D341Med (cell line): ENCODE measurements around the gene VPS9D1.

Source experiments
- DNase-seq: peaks from one replicate; pipeline ENCODE4 v3.0.0; 2012; ENCODE audit warnings: low spot score

VPS9D1 gene, protein sequence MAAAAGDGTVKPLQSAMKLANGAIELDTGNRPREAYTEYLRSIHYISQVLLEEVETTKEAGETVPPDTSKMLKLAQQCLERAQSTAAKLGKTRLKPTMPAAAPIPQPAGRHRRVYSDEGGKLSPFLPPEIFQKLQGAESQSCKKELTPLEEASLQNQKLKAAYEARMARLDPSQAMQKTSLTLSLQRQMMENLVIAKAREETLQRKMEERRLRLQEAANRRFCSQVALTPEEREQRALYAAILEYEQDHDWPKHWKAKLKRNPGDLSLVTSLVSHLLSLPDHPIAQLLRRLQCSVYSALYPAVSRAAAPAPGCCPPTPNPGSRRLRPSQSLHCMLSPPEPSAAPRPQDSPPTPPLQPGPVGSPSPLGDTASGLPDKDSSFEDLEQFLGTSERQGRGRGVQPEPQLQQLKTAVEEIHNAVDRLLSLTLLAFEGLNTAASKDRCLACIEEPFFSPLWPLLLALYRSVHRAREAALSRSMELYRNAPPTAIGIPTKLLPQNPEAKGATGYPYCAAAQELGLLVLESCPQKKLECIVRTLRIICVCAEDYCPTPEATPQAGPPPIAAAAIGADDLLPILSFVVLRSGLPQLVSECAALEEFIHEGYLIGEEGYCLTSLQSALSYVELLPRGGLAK

DNA sequence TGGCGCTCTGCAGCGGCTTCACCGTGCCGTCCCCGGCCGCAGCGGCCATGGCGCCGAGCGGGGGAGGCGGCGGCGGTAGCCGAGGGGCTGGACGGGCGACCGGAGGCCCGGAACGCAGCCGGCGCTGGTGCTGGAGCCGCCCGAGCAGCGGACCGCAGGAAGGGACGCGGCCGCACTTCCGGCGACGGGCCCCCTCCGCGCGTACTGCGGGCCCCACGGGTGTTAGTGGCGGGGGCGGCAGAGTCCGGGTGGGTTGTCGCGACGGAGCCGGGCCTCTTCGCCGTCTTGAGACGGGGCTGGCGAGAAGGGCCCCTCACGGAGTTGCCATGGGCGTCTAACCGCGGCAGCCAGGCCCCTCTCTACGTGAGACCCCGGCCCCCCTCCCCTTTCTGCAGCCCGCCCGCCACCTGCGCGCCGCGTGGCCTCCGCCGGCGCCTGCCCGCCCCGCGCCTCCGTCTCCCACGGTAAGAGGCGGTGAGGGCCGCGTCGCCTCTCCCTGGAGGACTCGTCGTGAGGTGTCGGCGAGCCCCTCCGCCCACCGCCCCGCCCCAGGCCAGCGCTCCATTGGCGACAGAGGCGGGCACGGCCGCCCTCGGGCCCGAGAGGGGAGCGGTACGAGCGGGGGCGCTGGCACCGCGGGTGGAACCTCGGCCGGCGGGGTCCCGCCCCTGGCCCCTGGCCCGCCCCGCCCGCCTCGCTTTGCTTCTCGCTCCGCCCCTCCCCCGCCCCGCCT is at the start of gene VPS9D1, which contains the start of gene ZNF276:
TSS of gene VPS9D1 (minus strand) at position 86 of the 733 bp plus-strand sequence. CDS start at position 49, 37 bp downstream.
TSS of gene ZNF276 (plus strand) at position 725 of the 733 bp plus-strand sequence. CDS start 104 bp downstream, outside the sequence.
- DNase-seq: peak; percentile 89

DNA sequence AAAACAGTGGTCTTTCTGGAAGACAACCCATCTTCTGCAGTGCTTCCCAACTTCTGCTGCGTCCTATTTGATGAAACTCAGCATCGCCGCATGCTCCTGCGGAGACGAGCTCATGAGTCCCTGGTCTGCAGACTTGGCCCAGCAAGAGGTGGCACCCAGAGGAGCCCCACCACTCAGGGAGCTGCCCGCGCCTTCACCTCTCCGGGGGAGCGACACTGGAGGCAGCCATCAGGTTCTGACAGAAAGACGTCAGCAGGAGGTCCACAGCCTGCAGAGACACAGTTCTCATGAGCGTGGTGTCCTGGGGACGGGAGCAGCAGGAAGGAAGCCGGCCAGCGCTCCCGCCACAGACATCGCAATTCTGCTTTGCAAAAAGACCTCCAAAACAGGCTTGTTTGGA is 49.7 kb upstream of the VPS9D1 start:
- peak; percentile 14 for DNase-seq

DNA sequence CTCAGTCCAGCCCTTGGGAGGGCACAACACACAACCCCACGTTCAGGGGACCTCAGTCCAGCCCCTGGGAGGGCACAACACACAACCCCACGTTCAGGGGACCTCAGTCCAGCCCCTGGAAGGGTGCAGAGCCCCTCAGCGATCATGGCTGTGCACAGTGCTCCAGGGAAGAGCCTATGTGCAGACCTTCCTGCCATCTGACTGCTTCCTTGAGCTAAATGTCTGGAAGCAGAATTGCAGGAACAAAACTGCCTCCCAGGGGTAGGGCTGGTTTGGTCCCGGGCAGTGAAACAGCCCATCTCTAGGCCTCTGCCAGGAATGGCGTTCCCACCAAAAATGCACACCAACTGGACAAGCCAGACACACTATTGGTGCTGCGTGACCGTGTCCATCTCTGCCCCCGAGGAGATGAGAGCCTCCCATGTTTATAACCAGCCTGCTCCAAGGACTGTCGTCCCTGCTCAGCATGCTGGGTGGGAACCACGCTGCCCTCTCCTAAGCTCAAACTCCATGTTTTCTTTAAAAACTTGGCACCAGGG is 44.7 kb upstream of the VPS9D1 start:
- DNase-seq: no peak

DNA sequence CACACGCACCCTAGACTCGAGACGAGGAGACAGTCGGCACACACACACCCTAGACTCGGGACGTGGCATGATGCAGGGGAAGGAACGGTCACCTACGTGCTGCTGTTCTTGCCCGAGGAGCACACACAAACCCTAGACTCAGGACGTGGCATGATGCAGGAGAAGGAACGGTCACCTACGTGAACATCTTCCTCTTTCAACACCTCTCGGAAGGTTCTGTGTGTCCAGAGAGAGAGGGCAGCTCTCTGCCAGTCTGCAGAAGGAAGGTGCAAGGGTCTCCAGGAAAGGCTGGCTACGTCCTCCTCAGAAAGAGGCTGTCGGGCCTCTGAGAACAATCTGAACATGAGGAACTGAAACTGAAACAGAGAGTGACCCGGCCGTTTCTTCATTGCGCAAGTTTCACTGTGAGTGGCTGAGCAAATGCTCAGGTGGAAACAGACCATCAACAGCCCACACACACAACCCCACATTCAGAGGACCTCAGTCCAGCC is 44.1 kb upstream of the VPS9D1 start:
- DNase-seq: peak; percentile 10

- DNase-seq: no peak
Observed at GRCh38 chr16:89761304-89761922, 40.7 kb upstream of the VPS9D1 start.

DNA sequence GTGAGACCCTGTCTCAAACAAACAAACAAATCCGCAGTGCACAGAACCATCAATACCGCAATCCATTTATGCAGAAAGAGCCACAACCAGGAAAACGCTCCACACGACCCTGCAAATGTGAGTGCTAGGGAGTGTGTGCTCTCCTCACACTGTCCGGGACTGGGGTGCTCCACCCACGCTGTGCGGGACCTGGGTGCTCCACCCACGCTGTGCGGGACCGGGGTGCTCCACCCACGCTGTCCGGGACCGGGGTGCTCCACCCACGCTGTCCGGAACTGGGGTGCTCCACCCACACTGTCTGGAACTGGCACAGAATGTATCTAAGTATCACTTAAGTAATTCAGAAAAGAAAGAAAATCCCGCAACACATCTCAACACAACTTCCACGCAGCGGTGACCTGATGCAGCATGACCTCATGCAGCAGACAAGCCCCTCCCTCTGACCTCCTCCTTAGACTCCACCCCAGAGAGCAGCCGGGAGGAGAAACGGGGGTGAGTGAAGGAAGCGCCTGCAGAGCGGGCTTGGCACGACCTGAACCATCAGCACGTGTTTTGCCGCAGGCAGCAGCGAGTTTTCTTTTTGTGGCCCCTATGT is 39.1 kb upstream of the VPS9D1 start:
- DNase-seq: no peak

DNA sequence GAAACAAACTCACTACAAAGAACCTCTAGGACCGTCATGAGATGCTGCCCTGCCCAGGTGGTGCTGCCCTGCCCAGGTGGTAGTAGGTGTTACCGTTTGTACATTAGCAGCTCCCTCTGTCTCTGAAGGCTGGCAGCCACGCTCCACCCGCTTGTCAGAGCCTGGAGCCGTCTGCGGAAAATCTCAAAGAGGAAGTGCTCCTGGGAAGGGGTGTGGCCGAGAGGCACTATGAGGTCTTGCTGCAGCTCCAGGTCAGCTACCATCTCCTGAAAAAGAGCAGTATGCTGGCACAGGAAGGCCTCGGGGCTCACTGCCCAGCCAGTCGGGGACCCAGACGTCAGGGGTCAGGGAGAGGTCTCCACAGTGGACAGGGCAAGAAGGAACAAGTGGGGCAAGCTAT is 28.9 kb upstream of the VPS9D1 start:
- peak; percentile 6 for DNase-seq

DNA sequence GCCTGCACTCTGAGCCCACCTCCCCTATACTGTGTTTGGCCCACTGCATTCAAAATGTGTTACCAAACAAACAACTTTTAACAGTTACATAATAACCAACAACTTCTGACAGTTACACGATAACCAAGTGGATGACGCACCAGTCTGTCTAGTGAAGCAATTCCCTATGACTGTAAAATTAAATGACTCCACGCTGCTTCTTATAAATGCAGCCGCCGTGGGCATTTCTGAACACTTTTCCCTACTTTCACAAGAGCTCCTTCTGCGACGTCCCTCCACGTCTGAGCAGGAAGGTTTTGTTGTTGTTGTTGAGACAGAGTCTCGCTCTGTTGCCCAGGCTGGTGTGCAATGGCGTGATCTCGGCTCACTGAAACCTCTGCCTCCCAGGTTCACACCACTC is 28.2 kb upstream of the VPS9D1 start:
- DNase-seq: no peak

- DNase-seq: no peak
Observed at GRCh38 chr16:89748076-89748475, 27.4 kb upstream of the VPS9D1 start.

DNA sequence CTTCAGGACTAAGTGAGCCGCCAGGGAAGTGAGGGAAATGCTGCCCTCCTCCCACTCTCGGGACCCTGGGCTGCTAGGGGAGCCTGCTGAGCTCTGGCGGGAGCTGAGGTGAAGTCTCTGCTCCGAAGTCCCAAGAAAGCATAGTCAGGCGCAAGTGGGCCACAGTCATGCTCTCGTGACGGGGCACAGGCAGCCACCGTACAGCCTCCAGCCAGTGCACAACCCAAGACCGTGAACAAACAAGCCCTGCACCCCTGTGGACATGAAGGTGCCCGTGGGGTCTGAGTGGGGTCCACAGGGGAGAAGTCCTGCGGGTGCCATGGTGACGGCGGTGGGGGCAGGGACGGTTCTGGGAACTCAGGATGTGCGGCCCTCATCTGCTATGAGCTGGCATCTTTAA is 25.3 kb upstream of the VPS9D1 start:
- DNase-seq: peak; percentile 14

GRCh38 chr16:89744813-89745212 is 24.1 kb upstream of the VPS9D1 start:
- DNase-seq: peak; percentile 15

- peak; percentile 19 for DNase-seq
Observed at GRCh38 chr16:89742948-89743347, 22.2 kb upstream of the VPS9D1 start.

- no peak for DNase-seq
Observed at GRCh38 chr16:89741342-89742014, 20.8 kb upstream of the VPS9D1 start.

GRCh38 chr16:89739383-89739782 is 18.7 kb upstream of the VPS9D1 start:
- peak; percentile 25 for DNase-seq

DNA sequence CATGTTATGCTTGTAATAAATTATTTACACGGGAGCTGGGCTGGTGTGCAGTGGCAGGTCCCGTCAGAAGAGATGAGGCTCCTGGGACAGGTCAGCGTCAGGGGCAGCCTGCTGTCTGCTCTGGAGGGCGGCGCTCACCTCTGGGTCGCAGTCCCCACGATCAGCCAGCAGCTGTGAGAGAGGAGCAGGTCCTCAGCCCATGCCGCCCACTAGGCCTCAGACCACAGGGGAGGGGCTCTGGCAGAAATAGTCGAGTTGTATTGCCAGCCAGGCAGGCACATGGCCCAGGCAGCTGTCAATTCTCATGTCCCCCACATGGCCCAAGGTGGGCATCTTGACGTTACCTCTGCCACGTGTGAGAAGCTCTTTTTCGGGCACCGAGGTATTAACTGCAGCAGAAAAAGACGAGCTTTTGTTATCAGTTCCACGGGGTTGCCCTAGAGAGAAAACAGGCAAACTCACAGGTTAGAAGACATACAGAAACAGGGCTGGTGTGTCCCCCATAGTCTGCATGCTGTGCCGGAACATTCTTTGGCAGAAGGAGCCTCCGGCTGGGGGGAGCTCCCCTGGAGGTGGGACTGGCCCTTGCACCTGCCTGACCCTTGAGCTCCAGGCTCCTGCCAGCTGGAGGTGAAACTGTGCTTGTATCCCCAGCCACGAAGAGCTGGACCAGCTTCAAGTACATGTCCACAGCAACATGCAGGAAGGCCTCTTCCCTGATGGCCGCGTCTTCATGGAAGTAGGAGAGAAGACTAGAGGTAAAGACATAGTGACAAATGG is 18.0 kb upstream of the VPS9D1 start:
- DNase-seq: peak; percentile 34

DNA sequence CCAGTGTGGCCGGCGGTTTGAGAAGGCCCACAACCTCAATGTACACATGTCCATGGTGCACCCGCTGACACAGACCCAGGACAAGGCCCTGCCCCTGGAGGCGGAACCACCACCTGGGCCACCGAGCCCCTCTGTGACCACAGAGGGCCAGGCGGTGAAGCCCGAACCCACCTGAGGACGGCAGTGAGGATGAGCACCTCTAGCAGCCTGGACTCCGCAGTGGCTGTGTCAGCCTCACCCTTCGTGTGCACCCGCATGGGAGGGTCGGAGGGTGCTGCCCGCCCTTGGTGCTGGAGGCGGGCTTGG is 17.3 kb upstream of the VPS9D1 start:
- DNase-seq: peak; percentile 35

- DNase-seq: no peak
Observed at GRCh38 chr16:89737341-89738071, 16.8 kb upstream of the VPS9D1 start.

GRCh38 chr16:89736554-89736953 is 15.9 kb upstream of the VPS9D1 start:
- DNase-seq: no peak

GRCh38 chr16:89733792-89734191 is 13.1 kb upstream of the VPS9D1 start:
- no peak for DNase-seq

DNA sequence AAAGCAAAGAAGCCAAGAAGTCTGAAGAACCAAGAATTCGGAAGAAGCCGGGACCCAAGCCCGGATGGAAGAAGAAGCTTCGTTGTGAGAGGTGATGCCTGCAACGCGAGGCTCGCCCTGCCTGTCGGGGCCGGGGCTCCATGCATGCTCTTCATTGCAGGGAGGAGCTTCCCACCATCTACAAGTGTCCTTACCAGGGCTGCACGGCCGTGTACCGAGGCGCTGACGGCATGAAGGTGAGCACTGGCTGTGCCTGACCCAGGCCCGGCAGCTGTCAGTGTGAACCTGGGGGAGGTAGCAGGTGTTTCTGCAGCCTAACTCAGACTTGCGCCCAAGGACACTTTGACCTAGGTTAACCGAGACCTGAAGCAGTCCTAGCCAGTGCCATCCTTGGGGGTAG is 12.6 kb upstream of the VPS9D1 start:
- no peak for DNase-seq
